ENCODE data around the gene RASIP1.
"Not testable (repeated sequence)": the region's sequence is repeated elsewhere in the genome, so short reads cannot be mapped to it uniquely, and the experiment has no call there.

Gene RASIP1, protein sequence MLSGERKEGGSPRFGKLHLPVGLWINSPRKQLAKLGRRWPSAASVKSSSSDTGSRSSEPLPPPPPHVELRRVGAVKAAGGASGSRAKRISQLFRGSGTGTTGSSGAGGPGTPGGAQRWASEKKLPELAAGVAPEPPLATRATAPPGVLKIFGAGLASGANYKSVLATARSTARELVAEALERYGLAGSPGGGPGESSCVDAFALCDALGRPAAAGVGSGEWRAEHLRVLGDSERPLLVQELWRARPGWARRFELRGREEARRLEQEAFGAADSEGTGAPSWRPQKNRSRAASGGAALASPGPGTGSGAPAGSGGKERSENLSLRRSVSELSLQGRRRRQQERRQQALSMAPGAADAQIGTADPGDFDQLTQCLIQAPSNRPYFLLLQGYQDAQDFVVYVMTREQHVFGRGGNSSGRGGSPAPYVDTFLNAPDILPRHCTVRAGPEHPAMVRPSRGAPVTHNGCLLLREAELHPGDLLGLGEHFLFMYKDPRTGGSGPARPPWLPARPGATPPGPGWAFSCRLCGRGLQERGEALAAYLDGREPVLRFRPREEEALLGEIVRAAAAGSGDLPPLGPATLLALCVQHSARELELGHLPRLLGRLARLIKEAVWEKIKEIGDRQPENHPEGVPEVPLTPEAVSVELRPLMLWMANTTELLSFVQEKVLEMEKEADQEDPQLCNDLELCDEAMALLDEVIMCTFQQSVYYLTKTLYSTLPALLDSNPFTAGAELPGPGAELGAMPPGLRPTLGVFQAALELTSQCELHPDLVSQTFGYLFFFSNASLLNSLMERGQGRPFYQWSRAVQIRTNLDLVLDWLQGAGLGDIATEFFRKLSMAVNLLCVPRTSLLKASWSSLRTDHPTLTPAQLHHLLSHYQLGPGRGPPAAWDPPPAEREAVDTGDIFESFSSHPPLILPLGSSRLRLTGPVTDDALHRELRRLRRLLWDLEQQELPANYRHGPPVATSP

DNA sequence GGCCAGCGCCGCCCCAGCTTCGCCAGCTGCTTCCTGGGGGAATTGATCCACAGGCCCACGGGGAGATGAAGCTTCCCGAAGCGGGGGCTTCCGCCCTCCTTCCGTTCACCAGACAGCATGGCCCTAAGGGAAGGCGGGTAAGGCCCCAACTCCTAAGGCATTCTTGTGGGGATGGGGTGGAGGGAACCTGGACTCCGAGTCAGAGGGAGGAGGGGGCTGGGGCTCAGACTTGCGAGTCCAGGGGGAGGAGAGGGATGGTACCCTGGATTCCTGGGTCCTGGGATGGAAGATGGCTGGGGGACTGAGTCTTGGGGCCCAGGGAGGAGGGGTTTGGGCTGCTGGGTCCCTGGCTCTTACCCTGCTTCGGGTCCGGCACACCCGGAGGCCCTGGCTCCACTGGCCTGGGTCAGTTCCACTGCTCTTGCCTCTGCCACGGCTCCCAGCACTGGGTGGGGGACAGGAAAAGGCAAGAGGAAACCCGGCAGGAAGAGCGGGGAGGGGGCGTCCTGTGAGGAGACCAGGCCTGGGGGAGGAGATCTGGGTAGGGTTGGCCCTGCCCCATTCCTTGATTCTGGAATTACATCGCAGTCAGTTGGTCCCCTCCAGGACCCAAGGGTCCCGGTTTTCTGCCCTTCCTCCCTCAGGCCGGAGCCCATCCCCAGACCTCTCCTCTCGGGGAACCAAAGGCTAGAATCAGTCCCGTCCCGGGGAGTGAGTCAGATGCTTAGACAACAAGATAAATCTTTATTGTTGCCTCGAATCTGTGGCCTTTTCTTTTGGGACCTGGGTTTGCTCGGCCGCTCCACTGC, at the start of gene RASIP1:
Gene RASIP1, minus strand, starts transcription at position 447 of the 809 bp plus-strand sequence. Its CDS starts 328 bp downstream, at position 119.
- H3K27me3 Mint-ChIP-seq (ENCODE audit: low read depth), result peaks cover 17% of the 10 kb centered on the region
- no peaks in the 10 kb centered on the region for H3K36me3 Mint-ChIP-seq (ENCODE audit: low read depth)
- no peak within 1 kb of the TSS for H3K4me3 Mint-ChIP-seq
- no peak within 1 kb of the TSS for H3K27ac Mint-ChIP-seq
- H3K9me3 Mint-ChIP-seq, result no peaks in the 10 kb centered on the region
- H3K4me1 Mint-ChIP-seq (ENCODE audit: low read depth), result peaks cover 12% of the 10 kb centered on the region

DNA sequence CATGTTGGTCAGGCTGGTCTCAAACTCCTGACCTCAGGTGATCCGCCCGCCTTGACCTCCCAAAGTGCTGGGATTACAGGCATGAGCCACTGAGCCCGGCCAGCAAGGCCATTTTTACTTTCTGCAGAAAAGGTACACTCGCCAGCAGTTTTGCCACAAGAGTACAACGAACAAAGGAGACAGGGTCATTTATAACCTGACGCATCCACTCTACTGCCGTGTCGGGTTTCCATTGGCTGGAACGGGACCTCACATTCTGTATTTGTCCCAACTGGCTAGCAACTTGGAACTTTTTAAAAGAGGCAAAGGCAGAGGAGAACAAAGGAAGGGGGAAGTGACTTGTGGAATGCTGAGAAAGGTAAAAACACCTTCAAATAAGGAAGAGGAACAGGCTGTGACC, 46.9 kb upstream of the RASIP1 start:
- not testable (repeated sequence) for H3K4me1 Mint-ChIP-seq (ENCODE audit: low read depth); H3K9me3 Mint-ChIP-seq; H3K4me3 Mint-ChIP-seq; H3K27me3 Mint-ChIP-seq (ENCODE audit: low read depth); H3K36me3 Mint-ChIP-seq (ENCODE audit: low read depth); H3K27ac Mint-ChIP-seq

DNA sequence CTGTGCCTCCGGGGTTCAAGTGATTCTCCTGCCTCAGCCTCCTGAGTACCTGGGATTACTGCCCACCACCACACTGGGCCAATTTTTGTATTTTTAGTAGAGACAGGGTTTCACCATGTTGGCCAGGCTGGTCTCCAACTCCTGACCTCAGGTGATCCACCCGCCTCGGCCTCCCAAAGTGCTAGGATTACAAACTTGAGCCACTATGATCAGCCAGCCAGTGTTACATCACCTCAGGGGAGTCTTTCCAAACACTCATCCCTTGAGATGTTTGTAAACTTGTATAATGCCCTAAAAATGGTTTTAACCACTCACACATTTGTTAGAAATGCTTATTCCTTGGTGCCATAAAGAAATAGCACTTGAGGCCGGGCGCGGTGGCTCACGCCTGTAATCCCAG, 46.0 kb upstream of the RASIP1 start:
- not testable (repeated sequence) for H3K27ac Mint-ChIP-seq; H3K27me3 Mint-ChIP-seq (ENCODE audit: low read depth); H3K36me3 Mint-ChIP-seq (ENCODE audit: low read depth); H3K9me3 Mint-ChIP-seq; H3K4me1 Mint-ChIP-seq (ENCODE audit: low read depth); H3K4me3 Mint-ChIP-seq

DNA sequence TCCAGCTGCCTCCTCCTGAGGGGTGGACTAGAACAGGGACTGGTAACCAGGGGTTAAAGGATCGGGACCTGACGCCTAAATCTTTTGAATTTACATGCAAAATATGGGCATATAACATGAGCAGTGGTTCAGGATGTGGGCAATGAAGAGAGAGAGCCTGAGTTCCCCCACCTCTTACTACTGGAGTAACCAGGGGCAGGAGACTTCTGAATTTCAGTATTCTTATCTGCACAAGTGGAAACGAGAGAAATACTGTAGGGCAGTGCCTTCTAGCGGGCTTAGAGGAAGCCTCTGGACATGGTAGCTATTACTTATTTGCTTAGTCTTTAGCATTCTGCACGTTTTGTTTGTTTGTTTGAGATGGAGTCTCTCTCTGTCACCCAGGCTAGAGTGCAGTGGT, 44.1 kb upstream of the RASIP1 start:
- peaks cover 7% of the 10 kb centered on the region for H3K27me3 Mint-ChIP-seq (ENCODE audit: low read depth)
- H3K4me3 Mint-ChIP-seq, result no peak overlapping the region
- H3K27ac Mint-ChIP-seq, result no peak overlapping the region
- no peaks in the 10 kb centered on the region for H3K9me3 Mint-ChIP-seq
- H3K36me3 Mint-ChIP-seq (ENCODE audit: low read depth), result no peaks in the 10 kb centered on the region
- peaks cover 8% of the 10 kb centered on the region for H3K4me1 Mint-ChIP-seq (ENCODE audit: low read depth)

DNA sequence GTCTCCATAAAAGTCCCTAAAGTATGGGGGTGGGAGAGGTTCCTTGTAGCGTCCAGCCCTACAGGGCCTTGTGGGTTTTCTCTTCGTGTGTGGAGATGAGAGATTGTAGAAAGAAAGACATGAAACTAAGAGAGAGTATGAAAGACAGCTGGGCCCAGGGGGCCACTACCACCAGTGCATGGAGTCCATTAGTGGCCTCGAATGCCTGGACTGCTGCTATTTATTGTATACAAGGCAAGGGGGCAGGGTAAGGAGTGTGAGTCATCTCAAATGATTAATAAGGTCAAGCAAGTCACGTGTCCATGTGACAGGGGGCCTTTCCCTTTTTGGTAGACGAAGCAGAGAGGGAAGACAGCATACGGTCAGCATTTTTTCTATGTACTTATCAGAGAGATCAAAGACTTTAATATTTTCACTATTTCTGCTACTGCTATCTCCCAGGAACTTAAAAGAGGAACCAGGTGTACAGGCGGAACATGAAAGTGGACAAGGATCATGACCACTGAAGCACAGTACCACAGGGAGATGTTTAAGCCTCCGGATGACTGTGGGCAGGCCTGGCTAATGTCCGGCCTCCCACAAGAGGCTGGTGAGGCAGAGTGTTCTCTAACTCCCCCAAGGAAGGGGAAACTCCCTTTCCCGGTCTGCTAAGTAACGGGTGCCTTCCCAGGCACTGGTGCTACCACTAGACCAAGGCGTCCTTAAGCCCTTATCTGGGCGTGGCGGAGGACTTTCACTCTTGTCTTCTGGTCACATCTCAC, 40.4 kb upstream of the RASIP1 start:
- Mint-ChIP-seq H3K27ac (no peak overlapping the region), H3K27me3 (ENCODE audit: low read depth) (peaks cover 7% of the 10 kb centered on the region), H3K4me1 (ENCODE audit: low read depth) (peaks cover 6% of the 10 kb centered on the region), H3K36me3 (ENCODE audit: low read depth) (no peaks in the 10 kb centered on the region), H3K4me3 (no peak overlapping the region), H3K9me3 (no peaks in the 10 kb centered on the region)

DNA sequence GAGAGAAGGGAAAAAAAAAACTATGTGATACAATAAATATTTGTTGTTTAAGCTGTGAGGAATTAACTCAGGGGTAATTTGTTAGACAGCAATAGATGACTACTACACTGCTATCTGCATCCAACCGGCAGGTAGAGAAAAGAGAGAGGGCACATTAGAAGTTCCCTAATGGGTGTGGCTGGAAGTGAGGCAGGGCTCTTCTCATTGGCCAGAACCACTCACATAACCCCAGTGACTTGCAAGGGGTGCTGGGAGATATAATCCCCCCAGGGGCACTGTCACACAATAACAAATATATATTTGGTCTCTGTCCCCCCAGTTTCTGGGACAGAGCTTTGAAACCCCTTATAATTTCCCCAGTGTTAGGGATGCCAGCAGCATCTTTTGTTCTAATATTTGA, 39.2 kb upstream of the RASIP1 start:
- Mint-ChIP-seq H3K36me3 (ENCODE audit: low read depth) (no peaks in the 10 kb centered on the region), H3K9me3 (no peaks in the 10 kb centered on the region), H3K4me1 (ENCODE audit: low read depth) (peaks cover 6% of the 10 kb centered on the region), H3K27ac (no peak overlapping the region), H3K27me3 (ENCODE audit: low read depth) (peaks cover 7% of the 10 kb centered on the region), H3K4me3 (no peak overlapping the region)

DNA sequence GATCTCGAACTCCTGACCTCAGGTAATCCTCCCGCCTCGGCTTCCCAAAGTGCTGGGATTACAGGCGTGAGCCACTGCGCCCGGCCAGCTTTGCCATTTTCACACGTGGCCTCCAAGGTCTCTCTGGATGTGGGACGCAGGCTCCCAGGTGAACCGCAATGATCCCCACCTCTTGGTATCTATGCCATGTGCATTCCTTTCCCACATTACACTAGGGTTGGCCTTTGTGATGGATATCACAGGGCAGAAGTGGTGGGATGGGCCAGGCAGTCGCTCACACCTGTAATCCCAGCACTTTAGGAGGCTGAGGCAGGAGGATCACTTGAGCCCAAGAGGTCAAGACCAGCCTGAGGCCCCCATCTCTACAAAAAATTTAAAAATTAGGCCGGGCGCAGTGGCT, 37.3 kb upstream of the RASIP1 start:
- H3K27me3 Mint-ChIP-seq (ENCODE audit: low read depth), result peaks cover 8% of the 10 kb centered on the region

DNA sequence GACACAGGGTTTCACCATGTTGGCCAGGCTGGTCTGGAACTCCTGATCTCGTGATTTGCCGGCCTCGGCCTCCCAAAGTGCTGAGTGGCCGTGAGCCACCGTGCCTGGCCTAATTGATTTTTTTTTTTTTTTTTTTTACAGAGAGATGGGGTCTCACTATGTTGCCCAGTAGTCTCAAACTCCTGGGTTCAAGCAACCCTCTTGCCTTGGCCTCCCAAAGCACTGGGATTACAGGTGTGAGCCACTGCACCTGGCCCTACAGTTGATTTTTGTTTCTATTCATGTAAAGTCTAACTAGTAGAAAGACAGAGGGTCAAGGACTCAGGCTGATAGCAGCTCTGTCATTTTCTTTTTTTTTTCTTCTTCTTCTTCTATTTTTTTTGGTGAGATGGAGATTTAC, 36.7 kb upstream of the RASIP1 start:
- Mint-ChIP-seq H3K36me3 (ENCODE audit: low read depth) (no peaks in the 10 kb centered on the region), H3K9me3 (no peaks in the 10 kb centered on the region), H3K27me3 (ENCODE audit: low read depth) (peaks cover 7% of the 10 kb centered on the region), H3K4me1 (ENCODE audit: low read depth) (peaks cover 3% of the 10 kb centered on the region), H3K27ac (no peak overlapping the region), H3K4me3 (no peak overlapping the region)

More for the DNA sequence above, 37.3 kb upstream of the RASIP1 start:
- H3K4me1 Mint-ChIP-seq (ENCODE audit: low read depth), result peaks cover 6% of the 10 kb centered on the region
- no peak overlapping the region for H3K4me3 Mint-ChIP-seq
- no peaks in the 10 kb centered on the region for H3K36me3 Mint-ChIP-seq (ENCODE audit: low read depth)
- no peak overlapping the region for H3K27ac Mint-ChIP-seq
- no peaks in the 10 kb centered on the region for H3K9me3 Mint-ChIP-seq

DNA sequence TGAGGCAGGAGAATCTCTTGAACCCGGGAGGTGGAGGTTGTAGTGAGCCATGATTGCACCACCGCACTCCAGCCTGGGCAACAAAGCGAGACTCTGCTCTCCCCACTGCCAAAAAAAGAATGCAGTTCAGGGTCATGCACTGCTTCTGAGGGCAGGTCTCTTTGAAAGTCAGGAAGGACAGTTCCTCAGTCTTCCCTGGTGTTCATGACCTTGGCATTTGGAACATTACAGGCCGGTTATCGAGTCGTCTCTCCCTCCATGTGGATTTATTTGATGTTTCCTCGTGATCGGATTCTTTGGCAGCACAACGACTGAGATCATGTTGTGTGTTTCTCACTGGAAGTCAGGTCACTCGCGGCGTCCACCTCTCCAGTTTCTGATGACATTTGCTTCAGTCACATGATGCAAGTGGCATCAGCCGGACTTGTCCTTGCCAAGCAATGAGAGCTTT, 32.1 kb upstream of the RASIP1 start:
- Mint-ChIP-seq H3K4me3 (no peak overlapping the region), H3K27ac (no peak overlapping the region), H3K27me3 (ENCODE audit: low read depth) (peaks cover 17% of the 10 kb centered on the region), H3K36me3 (ENCODE audit: low read depth) (no peaks in the 10 kb centered on the region), H3K4me1 (ENCODE audit: low read depth) (no peaks in the 10 kb centered on the region), H3K9me3 (no peaks in the 10 kb centered on the region)

DNA sequence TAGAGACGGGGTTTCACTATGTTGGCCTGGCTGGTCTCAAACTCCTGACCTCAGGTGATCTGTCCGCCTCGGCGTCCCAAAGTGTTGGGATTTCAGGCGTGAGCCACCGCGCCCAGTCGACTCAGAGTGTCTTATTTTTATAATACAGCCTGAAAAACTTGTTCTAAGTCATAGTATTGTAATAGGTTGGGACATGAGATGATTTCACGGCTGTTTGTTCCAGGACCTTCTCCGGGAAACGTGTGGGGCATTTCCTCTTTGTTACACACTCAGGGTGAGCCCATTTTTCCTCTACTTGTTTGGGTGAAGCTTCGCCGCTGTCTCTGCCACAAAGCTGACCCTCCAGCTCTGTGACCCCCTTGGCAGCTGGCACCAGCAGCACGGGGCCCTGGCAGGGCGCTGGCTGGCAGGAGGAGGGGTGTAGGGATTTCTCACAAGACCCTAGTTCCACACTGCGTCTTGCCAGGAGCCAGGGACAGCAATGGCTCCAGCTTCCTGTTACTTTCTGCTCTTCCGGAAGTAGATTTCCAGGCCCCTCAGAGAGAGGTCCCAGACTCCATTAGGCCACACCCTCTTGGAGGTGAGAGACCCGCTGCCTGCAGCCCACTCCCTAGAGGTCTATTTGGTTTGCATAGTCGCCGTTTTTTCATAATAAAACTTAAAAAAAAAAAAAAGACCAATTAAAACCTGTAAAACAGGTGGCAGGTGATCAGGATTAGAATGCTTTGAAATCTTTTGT, 30.5 kb upstream of the RASIP1 start:
- H3K27ac Mint-ChIP-seq, result no peak overlapping the region
- H3K36me3 Mint-ChIP-seq (ENCODE audit: low read depth), result no peaks in the 10 kb centered on the region
- H3K9me3 Mint-ChIP-seq, result no peaks in the 10 kb centered on the region
- no peaks in the 10 kb centered on the region for H3K4me1 Mint-ChIP-seq (ENCODE audit: low read depth)
- H3K4me3 Mint-ChIP-seq, result no peak overlapping the region
- peaks cover 18% of the 10 kb centered on the region for H3K27me3 Mint-ChIP-seq (ENCODE audit: low read depth)

DNA sequence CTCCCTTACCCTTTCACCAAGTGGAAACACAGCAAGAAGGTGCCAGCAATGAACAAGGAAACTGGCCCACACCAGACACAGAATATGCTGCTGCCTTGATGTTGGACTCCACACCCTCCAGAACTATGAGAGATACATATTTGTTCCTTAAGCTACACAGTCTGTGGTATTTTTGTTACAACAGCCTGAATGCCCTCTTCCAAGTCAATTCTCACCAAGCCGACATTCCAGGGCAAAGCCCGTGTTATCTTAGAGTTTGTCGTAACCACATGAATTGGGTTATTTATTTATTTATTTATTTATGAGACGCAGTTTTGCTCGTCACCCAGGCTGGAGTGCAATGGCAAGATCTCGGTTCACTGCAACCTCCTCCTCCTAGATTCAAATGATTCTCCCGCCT, 29.9 kb upstream of the RASIP1 start:
- H3K4me3 Mint-ChIP-seq, result no peak overlapping the region
- H3K4me1 Mint-ChIP-seq (ENCODE audit: low read depth), result no peaks in the 10 kb centered on the region
- no peaks in the 10 kb centered on the region for H3K9me3 Mint-ChIP-seq
- no peaks in the 10 kb centered on the region for H3K36me3 Mint-ChIP-seq (ENCODE audit: low read depth)
- no peak overlapping the region for H3K27ac Mint-ChIP-seq
- H3K27me3 Mint-ChIP-seq (ENCODE audit: low read depth), result peaks cover 22% of the 10 kb centered on the region

DNA sequence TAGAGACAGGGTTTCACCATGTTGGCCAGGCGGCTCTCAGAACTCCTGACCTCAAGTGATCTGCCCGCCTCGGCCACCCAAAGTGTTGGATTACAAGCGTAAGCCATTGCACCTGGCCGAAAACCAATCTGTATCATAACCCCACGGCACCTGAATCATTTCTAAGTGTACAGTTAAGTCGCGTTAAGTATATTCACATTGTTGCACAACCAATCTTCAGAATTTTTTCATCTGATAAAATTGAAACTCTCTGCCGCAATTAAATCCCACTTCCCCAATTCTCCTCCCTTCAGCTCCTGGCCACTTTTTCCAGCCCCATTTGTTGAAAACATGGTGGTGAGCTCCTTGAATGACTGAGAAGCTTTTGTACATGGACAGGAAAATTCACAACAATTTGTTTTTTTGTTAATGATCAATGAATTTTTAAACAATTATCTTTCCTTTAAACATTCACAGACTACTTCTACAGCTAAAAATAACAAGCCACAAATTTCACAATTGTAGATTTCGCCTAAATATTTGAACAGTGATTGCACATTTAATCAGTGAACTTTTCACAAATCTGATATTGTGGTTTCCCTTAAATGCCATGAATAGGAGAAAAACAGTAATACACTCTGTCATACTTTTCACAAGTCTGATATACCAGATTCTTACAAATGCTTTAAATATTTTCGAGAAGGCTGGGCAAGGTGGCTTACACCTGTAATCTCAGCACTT, 28.7 kb upstream of the RASIP1 start:
- Mint-ChIP-seq H3K36me3 (ENCODE audit: low read depth) (no peaks in the 10 kb centered on the region), H3K4me3 (no peak overlapping the region), H3K27ac (no peak overlapping the region), H3K27me3 (ENCODE audit: low read depth) (peaks cover 22% of the 10 kb centered on the region), H3K9me3 (no peaks in the 10 kb centered on the region), H3K4me1 (ENCODE audit: low read depth) (no peaks in the 10 kb centered on the region)

All from T-helper 1 cell treated with Interleukin-12 subunit alpha and Interleukin-12 subunit beta and Interleukin-4 antibody, amounts not matched to agents 30 μg/mL and 1 μg/mL, for 36 hours (primary cell).